Activated gamma-delta T cell treated with Interleukin-2 at 50 U/mL for 16 hours (primary cell): ENCODE measurements around the gene TLL1.

ENCODE experiments used
- DNase-seq: peaks from one replicate; pipeline ENCODE4 v3.0.0-alpha.2; 2020

TLL1 gene

DNA sequence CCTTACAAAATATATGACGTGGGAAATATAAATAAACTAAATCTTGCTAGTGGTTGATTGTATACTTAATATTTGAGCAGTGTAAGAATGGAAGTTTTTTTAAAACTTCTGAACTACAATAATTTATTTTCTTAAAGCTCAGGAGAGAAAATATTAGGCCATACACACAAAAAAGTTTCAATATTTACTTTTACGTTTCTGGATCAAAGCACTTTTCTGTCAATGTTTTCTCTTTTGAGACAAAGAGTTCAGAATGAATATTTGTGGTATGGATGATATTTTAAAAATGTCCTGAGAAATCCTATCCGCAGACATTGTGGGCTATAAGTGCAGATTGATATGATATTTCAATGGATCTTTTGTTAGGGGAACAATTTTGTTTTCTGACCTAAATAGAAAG is 109.9 kb downstream of the TLL1 start:
- DNase-seq: no peak

DNA sequence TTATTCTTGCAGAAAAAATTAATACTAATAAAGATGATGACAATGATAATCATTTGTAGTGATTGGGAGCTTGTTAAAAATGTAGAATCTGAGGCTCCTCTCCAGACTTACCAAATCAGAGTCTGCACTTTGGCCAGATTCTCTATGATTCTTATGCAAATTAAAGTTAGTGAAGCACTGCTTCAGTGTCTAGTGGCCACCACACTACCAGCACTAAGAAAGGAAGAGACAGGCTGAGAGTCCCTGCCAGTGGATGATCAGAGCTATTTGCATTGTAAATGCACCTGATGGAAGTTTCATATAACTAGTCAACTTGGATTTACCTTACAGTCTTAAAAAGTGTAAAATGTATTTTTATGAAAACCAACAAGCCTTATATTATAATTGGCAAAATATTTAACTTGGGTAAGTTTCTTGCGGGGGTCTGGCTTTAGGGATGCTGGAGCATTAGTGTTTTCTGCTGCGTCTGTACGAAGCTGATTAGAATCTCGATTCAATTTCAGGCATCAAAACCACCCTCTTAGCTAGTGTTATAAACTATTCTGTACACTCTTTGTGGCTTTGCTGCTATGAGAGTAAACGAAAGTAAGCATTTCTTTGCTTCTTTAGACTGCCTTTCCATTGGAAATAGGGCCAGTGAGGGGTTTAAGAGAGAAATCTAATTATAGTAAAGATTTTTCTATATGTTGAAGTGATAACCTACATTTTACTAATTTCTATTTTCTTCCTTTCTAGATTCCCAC is 114.1 kb downstream of the TLL1 start:
- no peak for DNase-seq

DNA sequence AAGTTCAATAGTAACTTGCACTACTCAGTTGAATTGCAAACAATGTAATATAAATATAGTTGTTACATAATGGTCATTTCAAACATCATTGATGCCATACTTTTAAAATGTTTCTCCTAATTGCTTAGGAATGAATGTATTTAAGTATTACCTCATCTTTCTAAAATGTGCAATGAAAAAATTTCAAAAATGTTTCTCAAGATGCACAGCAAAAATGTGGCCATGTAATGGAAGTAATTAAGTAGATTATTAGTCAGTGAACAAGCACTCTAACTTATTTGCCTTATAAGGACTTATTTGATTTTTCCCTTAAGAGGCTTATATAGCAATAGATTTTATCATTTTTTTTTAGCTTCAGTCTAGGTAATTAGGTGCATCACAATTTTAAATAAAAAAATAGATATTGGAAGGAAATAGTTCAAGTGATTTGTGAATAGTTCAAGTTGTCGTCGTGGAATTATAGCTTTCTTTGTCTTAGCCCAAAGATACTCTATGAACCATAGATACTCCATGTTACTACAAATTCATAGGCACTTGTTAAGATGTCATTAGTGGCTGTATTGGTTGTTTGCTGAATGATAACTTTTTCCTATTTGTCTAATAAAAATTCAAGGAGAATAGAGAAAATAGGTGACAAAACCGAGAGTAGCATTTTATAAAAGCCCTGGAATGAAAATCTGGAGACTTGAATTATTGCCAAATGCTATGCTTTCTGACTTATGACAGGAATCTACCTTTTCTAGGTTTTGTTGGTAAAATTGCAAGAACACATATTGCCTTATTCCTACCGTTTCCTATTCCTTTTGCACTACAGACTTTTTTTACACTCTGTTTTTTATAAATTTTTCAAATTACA is 118.5 kb downstream of the TLL1 start:
- no peak for DNase-seq

GRCh38 chr4:165992283-165992682 is 119.2 kb downstream of the TLL1 start:
- no peak for DNase-seq

GRCh38 chr4:165994701-165995100 is 121.7 kb downstream of the TLL1 start:
- DNase-seq: no peak

- no peak for DNase-seq
These were observed 130.8 kb downstream of the TLL1 start for GRCh38 chr4:166003811-166004210.

GRCh38 chr4:166006217-166006616 is 133.2 kb downstream of the TLL1 start:
- DNase-seq: no peak

- DNase-seq: no peak
These were observed 135.5 kb downstream of the TLL1 start for GRCh38 chr4:166008510-166008909.

GRCh38 chr4:166012129-166013030 is 139.3 kb downstream of the TLL1 start:
- DNase-seq: no peak

GRCh38 chr4:166014411-166014810 is 141.4 kb downstream of the TLL1 start:
- DNase-seq: no peak

DNA sequence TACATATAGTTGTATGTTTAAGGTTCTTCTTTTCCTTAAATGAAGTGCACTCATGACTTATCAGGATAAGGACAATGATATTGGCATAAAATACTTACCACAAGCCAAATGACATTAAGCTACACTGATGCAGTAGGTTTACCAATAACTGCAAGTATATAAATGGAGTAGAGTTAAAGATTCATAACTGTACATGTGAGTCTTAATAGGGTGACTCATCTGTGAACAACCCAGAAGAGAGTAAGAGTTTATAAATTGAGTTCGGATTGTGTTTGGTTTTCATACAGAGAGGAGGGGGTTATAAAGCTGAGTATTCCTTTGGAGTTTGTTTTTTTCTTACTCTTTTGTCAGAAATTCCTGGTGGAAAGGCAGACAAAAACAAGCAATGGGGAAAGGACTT is 144.8 kb downstream of the TLL1 start:
- DNase-seq: no peak

GRCh38 chr4:166019441-166020220 is 146.6 kb downstream of the TLL1 start:
- no peak for DNase-seq

GRCh38 chr4:166021617-166022016 is 148.6 kb downstream of the TLL1 start:
- no peak for DNase-seq

DNA sequence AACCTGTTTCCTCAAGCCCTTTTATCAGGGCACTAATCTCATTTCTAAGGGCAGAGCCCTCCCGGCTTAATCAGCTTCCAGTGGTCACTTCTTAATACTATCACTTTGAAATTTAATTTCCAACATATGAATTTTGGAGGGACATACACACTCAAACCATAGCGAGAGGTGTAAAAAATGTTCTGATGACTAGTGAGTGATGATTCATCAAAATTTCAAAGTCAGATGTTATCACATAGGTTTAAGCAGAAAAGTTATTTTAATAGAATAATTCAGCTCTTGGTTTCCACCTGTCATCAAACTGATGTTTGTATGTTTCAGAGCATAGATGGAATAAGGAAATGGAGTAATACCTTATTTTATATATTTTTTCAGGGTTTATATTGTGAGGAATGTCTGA is 161.9 kb downstream of the TLL1 start:
- no peak for DNase-seq

GRCh38 chr4:166039822-166040221 is 166.8 kb downstream of the TLL1 start:
- no peak for DNase-seq

- DNase-seq: no peak
These were observed 169.5 kb downstream of the TLL1 start for GRCh38 chr4:166042510-166043055.

GRCh38 chr4:166043801-166044200 is 170.8 kb downstream of the TLL1 start:
- DNase-seq: no peak

DNA sequence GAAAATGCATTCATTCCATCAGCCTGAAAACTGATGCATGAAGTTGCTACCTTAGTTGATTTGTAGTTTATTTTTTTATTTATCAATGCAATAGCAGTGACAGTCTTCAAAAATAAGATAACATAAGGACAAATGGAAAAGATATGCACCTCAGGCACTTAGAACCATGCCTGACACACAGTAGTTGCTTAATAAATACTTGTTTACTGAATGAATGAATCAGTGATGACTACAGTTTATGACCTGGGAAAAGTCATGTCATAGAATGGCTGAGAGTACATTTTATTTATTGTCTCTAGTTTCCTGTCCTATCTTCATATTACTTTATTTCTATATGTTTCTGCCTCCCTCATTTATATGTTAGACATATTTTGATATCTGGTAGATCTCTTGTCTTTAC is 171.8 kb downstream of the TLL1 start:
- DNase-seq: no peak

DNA sequence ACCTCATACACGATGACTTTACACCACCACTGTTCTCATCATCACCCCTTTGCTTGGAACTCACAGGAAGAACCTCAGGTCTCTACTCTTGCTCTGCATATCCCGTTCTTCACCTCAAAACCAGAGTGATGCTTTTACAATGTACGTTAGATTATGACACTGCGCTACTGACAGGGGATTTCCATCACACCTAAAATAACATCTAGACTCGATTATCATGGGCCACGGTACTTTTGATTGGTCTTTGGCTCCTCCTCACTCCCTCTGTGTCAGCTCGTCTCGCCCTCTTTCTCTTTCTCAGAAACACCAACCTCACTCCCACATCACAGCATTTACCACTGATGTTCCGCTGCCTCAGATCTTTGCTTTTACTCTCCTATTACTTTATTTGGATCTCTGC is 172.4 kb downstream of the TLL1 start:
- DNase-seq: no peak

- no peak for DNase-seq
These were observed 176.0 kb downstream of the TLL1 start for GRCh38 chr4:166049036-166049435.

DNA sequence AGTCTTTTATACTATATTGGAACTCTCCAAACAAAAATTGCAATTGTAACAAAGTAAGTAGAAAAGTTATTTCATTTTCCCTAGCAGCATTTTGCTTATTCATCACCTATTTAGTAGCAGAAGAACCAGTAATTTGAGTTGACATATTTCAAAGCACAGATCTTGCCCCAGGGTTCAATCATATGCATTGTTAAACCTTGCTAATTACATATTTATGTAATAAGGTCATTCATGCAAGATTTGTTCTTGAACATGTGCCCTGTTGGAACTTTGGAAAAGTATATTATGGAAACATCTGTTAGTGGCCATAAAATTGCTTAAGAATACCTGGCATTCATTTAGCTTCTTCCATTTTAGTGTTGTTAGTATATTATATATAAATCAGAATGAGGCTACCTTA is 191.7 kb downstream of the TLL1 start:
- no peak for DNase-seq

GRCh38 chr4:166065324-166065723 is 192.3 kb downstream of the TLL1 start:
- no peak for DNase-seq
